GM19397 (cell line): ENCODE data around the gene G6PC3.
A peak's percentile ranks its signal among the peaks of the same experiment; 100 is the strongest.

Experiments
- ATAC-seq: cut with Tn5 transposase; IDR thresholded peaks from one replicate; pipeline ENCODE4 v1.9.1; 2021; ENCODE audit warnings: mild to moderate bottlenecking, moderate library complexity; ENCODE audit not compliant: unreplicated experiment

The G6PC3 gene

GRCh38 chr17:44059101-44059892, 11.2 kb upstream of the G6PC3 start:
- no peak for ATAC-seq

GRCh38 chr17:44061446-44061845, 9.1 kb upstream of the G6PC3 start:
- ATAC-seq = no peak

GRCh38 chr17:44062871-44063270, 7.7 kb upstream of the G6PC3 start:
- no peak for ATAC-seq

GRCh38 chr17:44063704-44064639, 6.6 kb upstream of the G6PC3 start:
- ATAC-seq = no peak

- no peak for ATAC-seq
Measured at GRCh38 chr17:44065668-44066203, 4.8 kb upstream of the G6PC3 start.

- ATAC-seq = peak; percentile 73
Measured at GRCh38 chr17:44066204-44066930, 4.2 kb upstream of the G6PC3 start, which contains the start of gene LSM12. TSS of gene LSM12 (minus strand) at chr17:44066671. CDS start at chr17:44066587, 84 bp downstream.

- ATAC-seq = no peak
Measured at GRCh38 chr17:44067545-44067940, 3.0 kb upstream of the G6PC3 start.

- no peak for ATAC-seq
Measured at GRCh38 chr17:44069974-44070454, 521 bp upstream of the G6PC3 start.

- no peak for ATAC-seq
Measured at GRCh38 chr17:44071198-44071520, 624 bp downstream of the G6PC3 start.

- no peak for ATAC-seq
Measured at GRCh38 chr17:44071772-44072171, 1.2 kb downstream of the G6PC3 start.

GRCh38 chr17:44074231-44074910, 3.8 kb downstream of the G6PC3 start:
- ATAC-seq = no peak

- ATAC-seq = no peak
Measured at GRCh38 chr17:44074911-44075285, 4.4 kb downstream of the G6PC3 start.

GRCh38 chr17:44075598-44076293, 5.2 kb downstream of the G6PC3 start:
- no peak for ATAC-seq

- no peak for ATAC-seq
Measured at GRCh38 chr17:44076716-44077594, 6.4 kb downstream of the G6PC3 start.

- ATAC-seq = no peak
Measured at GRCh38 chr17:44077595-44077909, 7.0 kb downstream of the G6PC3 start.

GRCh38 chr17:44078412-44078811, 7.9 kb downstream of the G6PC3 start:
- ATAC-seq = no peak

- ATAC-seq = no peak
Measured at GRCh38 chr17:44079877-44080821, 9.6 kb downstream of the G6PC3 start.

- ATAC-seq = no peak
Measured at GRCh38 chr17:44081681-44082080, 11.1 kb downstream of the G6PC3 start.
